Subcutaneous abdominal adipose tissue (tissue), 5 donors: ENCODE measurements around the gene TBCB.

ENCODE experiments used
- H3K27ac ChIP-seq: one replicate; pipeline ENCODE4 v1.7.0; 2013; ENCODE audit warnings: low read depth, mild to moderate bottlenecking, inconsistent platforms, low read length, moderate library complexity
- H3K27me3 ChIP-seq, 5 donors: one replicate each; pipeline ENCODE4 v1.7.0; 2013; ENCODE audit warnings: low read length in 5 of 5, inconsistent platforms in 1 of 5; ENCODE audit not compliant: control insufficient read depth in 5 of 5, insufficient read depth in 4 of 5
- H3K36me3 ChIP-seq, 5 donors: one replicate each; pipeline ENCODE4 v1.7.0; 2013; ENCODE audit warnings: low read length in 5 of 5; ENCODE audit not compliant: control insufficient read depth in 5 of 5, insufficient read depth in 5 of 5
- H3K4me1 ChIP-seq, 5 donors: one replicate each; pipeline ENCODE4 v1.7.0; 2013; ENCODE audit warnings: low read length in 5 of 5, mild to moderate bottlenecking in 3 of 5, moderate library complexity in 1 of 5; ENCODE audit not compliant: control insufficient read depth in 5 of 5, insufficient read depth in 5 of 5
- H3K4me3 ChIP-seq, 5 donors: one replicate each; pipeline ENCODE4 v1.7.0; 2013; ENCODE audit warnings: low read length in 5 of 5, low read depth in 1 of 5
- H3K9ac ChIP-seq, 5 donors: one replicate each; pipeline ENCODE4 v1.7.0; 2013; ENCODE audit warnings: low read length in 5 of 5, mild to moderate bottlenecking in 4 of 5, moderate library complexity in 3 of 5
- H3K9me3 ChIP-seq, 5 donors: one replicate each; pipeline ENCODE4 v1.7.0; 2013; ENCODE audit warnings: low read length in 5 of 5; ENCODE audit not compliant: control insufficient read depth in 5 of 5
- donor health status: healthy.
- donor health status: healthy.
- donor health status: healthy.
- donor health status: healthy.
- donor health status: healthy.

The TBCB gene

DNA sequence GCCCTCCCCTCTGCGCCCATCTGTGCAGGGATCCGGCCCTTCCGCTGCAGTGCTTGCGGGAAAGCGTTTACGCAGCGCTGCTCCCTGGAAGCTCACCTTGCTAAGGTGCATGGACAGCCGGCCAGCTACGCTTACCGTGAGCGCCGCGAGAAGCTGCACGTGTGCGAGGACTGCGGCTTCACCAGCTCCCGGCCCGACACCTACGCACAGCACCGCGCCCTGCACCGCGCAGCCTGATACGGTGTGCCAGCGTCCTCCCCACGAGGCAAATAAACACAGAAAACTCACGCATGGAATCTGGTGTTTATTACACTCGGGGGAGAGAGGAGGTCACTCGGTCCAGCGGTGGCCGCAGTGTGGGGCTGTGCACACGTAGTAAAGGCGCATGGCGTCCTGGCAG is 1.8 kb upstream of the TBCB start:
- Histone ChIP-seq H3K36me3 (peaks cover 0 to 35% (median 25%) of the 10 kb centered on the region in 5 donors), H3K4me1 (peaks cover 8 to 30% (median 23%) of the 10 kb centered on the region in 5 donors), H3K27ac (no peak overlapping the region), H3K4me3 (peak overlapping the region in 3 of 5 donors; percentile 78 to 88 (median 81)), H3K9me3 (no peaks in the 10 kb centered on the region), H3K9ac (peak overlapping the region in 1 of 5 donors; percentile 85), H3K27me3 (no peaks in the 10 kb centered on the region)

DNA sequence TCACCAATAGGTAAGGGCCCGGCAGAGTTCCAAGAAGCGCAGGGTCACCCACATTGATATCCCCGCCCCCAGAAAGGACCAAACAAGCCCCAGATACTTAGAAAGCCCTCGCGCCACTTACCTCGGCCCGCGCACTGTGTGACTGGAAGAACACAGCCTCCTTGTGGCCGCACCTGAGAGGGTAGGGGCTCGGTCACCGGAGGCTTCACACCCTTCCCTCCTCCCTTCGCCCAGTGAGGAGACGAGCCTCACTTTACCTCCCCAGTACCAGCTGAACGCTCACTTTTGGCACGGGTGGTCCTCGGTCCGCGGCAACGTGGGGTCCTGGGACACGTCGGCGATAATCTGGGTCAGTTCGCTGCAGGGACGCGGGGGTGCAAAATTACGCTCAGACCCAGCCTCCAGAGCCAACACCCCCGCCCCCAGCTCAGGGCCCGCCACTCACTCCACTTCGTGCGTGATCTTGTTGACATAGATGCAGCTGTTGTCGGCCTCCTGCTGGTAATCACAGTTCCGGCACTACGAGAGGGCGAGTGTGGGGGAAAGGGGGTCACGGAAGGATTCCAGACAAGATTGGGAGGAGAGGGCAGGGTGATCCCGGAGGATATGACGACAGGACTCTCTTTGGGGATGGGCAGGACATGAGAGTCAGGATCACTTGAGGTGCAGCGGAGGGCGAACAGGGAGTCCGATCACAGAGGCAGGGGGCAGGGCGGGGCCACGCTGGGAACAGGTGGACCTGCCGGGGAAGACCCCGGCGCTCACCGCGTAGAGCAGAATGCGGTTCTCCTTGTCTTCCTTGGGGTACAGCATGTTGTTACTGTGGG is 1.2 kb upstream of the TBCB start:
- H3K27me3 ChIP-seq: no peaks in the 10 kb centered on the region
- H3K4me3 ChIP-seq: peak overlapping the region; percentile 78 to 92 (median 88)
- H3K36me3 ChIP-seq: peaks cover 0 to 42% (median 32%) of the 10 kb centered on the region in 5 donors
- H3K4me1 ChIP-seq: peaks cover 8 to 30% (median 23%) of the 10 kb centered on the region in 5 donors
- H3K9me3 ChIP-seq: no peaks in the 10 kb centered on the region
- H3K27ac ChIP-seq: peak overlapping the region; percentile 84
- peak overlapping the region; percentile 85 to 89 (median 86) for H3K9ac ChIP-seq

DNA sequence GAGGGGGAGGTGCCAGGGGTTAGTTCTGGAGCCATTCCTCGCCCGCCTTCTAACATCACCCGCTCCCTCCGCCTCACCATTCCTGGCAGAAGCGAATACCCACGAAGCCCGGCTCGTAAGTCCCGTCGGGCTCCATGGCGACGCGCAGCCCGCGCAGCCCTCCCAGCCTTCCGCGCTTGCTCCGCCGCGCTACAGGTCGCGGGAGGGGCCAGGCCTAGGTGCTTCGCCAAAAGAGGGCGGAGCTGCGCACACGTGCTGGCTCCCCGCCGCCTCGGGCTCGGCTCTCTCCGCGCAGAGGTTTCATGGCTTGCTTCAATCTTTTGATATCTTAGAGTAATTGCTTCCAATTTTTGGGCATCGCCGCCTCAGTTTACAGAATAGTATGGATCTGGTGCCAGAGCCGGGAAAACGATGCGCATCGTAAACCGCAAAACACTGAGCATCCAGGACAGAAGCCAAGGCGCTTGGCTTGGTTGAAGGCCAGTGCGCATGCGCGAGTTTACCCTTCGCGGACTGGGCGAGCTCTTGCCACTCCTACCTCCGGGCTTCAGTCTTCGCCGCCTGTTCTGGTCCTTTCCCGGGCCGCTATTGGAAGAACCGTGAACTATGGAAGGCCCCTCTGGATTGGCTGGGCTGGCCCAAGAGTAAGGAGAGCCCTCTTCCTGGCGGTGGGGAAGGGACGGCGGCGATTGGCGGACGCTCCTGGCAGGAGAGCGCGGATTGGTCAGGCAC is 381 bp upstream of the TBCB start, which contains the start of gene POLR2I:
TSS of gene POLR2I (minus strand) at position 155 of the 732 bp plus-strand sequence. CDS start at position 136, 19 bp downstream.
- H3K4me1 ChIP-seq: peaks cover 8 to 30% (median 23%) of the 10 kb centered on the region in 5 donors
- H3K27ac ChIP-seq: peak within 1 kb of the TSS; percentile 84
- H3K27me3 ChIP-seq: no peaks in the 10 kb centered on the region
- peak within 1 kb of the TSS; percentile 85 to 89 (median 86) for H3K9ac ChIP-seq
- H3K9me3 ChIP-seq: no peaks in the 10 kb centered on the region
- peak within 1 kb of the TSS; percentile 78 to 92 (median 88) for H3K4me3 ChIP-seq
- peaks cover 0 to 47% (median 34%) of the 10 kb centered on the region in 5 donors for H3K36me3 ChIP-seq

DNA sequence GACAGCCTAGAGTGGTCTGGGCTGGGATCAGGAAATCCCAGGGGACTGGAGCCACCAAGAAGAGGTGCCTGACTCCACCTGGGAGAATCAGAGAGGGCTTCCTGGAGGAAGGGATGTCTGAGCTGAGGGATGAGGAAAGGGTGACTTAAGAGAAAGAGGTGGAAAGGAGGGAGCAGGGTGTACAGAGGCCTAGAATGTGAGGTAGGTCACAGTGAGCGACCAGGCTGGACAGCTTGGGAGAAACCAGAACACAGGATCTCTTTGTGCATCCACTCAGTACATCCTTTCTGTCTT is 1.0 kb downstream of the TBCB start:
- Histone ChIP-seq H3K9me3 (no peaks in the 10 kb centered on the region), H3K27me3 (no peaks in the 10 kb centered on the region), H3K27ac (peak overlapping the region; percentile 46), H3K36me3 (peaks cover 0 to 47% (median 36%) of the 10 kb centered on the region in 5 donors), H3K9ac (peak overlapping the region in 2 of 5 donors; percentile 57 to 69), H3K4me1 (peaks cover 8 to 30% (median 23%) of the 10 kb centered on the region in 5 donors), H3K4me3 (peak overlapping the region; percentile 69 to 92 (median 87))

DNA sequence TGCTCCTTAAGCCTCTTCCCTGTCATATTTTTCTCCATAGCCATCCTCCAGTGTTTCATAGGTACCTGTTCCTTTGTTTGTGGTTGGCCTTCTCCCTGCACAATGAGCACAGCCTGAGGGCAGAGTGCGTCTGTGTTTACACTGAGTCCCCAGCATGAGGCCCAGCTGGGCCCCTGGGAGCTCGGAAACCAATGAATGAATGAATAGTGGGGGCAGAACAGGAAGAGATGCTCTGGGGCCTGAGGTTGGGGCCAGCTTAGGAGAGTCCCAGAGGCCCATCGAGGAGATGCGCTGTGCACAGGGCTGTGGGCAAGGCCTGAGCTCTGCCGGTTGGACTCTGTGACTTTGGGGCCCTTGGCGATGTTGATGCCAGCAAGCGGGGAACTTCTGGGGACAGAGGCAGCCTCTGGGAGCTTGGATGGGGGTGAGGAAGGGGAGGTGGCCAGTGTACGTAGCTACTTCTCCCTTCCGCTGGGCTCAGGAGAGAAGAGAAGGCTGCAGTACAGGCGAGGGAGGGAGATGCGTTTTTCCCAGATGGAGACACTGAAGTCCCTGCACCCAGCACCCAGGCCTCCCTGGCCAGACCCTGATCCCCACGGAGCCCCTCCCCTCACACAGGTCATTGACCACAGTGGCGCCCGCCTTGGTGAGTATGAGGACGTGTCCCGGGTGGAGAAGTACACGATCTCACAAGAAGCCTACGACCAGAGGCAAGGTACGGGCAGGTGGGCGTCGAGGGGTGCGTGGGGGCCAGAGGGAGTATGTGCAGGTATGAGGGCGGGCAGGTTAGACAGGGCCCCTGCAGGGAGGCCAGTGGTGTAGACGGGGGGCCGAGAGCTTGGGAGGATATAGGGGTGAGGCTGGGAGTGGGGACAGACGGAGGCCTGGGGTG is 5.1 kb downstream of the TBCB start:
- no peak overlapping the region for H3K27ac ChIP-seq
- peaks cover 6 to 13% (median 9%) of the 10 kb centered on the region in 5 donors for H3K4me1 ChIP-seq
- peaks cover 0 to 66% (median 51%) of the 10 kb centered on the region in 5 donors for H3K36me3 ChIP-seq
- H3K4me3 ChIP-seq: no peak overlapping the region
- no peak overlapping the region for H3K9ac ChIP-seq
- no peaks in the 10 kb centered on the region for H3K27me3 ChIP-seq
- no peaks in the 10 kb centered on the region for H3K9me3 ChIP-seq

DNA sequence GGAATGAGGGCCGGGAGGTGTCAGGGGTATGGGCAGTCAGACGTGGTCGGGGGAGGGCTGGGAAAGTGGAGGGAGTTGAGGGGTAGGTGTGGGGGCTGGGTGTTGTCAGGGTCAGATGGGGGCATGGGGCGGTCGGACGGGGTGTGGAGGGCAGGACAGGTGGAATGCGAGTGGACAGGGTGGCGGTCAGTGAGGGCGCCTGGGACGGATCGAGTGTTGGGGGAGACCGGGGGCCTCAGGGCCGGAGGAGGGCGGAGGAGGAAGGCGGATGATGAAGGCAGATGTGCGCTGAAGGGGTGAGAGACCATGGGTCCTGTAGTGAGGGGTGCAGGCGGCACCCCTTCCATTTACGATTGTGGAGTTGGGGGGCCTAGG is 5.7 kb downstream of the TBCB start:
- Histone ChIP-seq H3K9me3 (no peaks in the 10 kb centered on the region), H3K36me3 (peaks cover 0 to 73% (median 57%) of the 10 kb centered on the region in 5 donors), H3K27ac (no peak overlapping the region), H3K4me3 (no peak overlapping the region), H3K27me3 (no peaks in the 10 kb centered on the region), H3K9ac (no peak overlapping the region), H3K4me1 (peaks cover 4 to 9% (median 5%) of the 10 kb centered on the region in 5 donors)

DNA sequence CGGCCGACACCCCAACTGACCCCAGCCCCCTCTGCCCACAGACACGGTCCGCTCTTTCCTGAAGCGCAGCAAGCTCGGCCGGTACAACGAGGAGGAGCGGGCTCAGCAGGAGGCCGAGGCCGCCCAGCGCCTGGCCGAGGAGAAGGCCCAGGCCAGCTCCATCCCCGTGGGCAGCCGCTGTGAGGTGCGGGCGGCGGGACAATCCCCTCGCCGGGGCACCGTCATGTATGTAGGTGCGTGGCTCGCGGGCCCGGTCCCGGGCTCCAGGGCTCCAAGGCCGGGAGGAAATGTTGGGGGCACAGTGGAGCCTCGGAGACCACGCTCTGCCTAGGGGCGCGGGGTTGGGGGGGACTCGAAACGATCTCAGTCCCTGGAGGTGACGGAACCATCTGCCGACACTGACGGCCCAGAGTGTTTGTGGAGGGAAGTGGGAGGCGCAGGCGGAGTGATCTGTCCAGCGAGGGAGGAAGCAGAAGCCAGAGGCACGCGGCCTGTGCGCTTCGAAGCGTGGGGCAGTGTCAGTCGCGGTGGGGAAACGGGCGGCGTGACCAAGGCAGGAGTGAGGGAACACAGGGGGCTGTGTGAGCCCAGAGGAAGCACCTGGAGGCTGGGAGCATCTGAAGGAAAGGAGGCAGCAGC is 6.3 kb downstream of the TBCB start:
- no peaks in the 10 kb centered on the region for H3K27me3 ChIP-seq
- H3K36me3 ChIP-seq: peaks cover 0 to 74% (median 57%) of the 10 kb centered on the region in 5 donors
- no peak overlapping the region for H3K27ac ChIP-seq
- peaks cover 0 to 3% (median 0%) of the 10 kb centered on the region in 5 donors for H3K4me1 ChIP-seq
- no peaks in the 10 kb centered on the region for H3K9me3 ChIP-seq
- H3K4me3 ChIP-seq: no peak overlapping the region
- no peak overlapping the region for H3K9ac ChIP-seq

DNA sequence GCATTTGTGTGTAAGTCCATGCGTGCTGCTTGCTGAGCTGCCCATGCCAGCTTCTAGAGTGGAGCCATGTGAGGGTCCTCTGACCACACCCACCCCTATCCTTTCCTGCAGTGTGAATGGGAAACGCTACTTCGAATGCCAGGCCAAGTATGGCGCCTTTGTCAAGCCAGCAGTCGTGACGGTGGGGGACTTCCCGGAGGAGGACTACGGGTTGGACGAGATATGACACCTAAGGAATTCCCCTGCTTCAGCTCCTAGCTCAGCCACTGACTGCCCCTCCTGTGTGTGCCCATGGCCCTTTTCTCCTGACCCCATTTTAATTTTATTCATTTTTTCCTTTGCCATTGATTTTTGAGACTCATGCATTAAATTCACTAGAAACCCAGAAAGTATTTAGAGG is 10.3 kb downstream of the TBCB start:
- H3K27me3 ChIP-seq: no peaks in the 10 kb centered on the region
- no peak overlapping the region for H3K4me3 ChIP-seq
- H3K9ac ChIP-seq: no peak overlapping the region
- H3K4me1 ChIP-seq: peaks cover 6 to 20% (median 10%) of the 10 kb centered on the region in 5 donors
- no peaks in the 10 kb centered on the region for H3K9me3 ChIP-seq
- H3K36me3 ChIP-seq: peaks cover 0 to 51% (median 37%) of the 10 kb centered on the region in 5 donors
- no peak overlapping the region for H3K27ac ChIP-seq

DNA sequence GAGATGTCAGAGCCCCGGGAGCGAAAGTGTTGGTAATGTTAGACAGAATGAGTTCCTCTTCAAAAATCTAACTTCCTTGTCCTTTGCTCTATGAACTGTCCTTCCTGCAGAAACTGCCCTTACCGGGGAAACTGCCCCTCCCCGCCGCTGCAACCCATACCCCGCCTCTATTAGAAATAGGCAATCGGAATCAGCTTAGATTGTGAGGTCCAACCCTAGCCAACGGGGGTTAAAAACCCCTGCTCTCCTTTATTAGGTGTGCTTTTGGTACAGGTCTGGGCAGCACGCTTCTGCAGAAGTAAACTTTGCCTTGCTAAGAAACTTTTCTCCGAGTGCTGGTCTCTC is 13.1 kb downstream of the TBCB start:
- peak overlapping the region; percentile 58 to 75 (median 66) for H3K4me3 ChIP-seq
- H3K9me3 ChIP-seq: no peaks in the 10 kb centered on the region
- H3K27ac ChIP-seq: peak overlapping the region; percentile 84
- H3K27me3 ChIP-seq: no peaks in the 10 kb centered on the region
- peaks cover 0 to 27% (median 18%) of the 10 kb centered on the region in 5 donors for H3K36me3 ChIP-seq
- peaks cover 6 to 28% (median 13%) of the 10 kb centered on the region in 5 donors for H3K4me1 ChIP-seq
- peak overlapping the region in 4 of 5 donors; percentile 71 to 78 (median 73) for H3K9ac ChIP-seq
